Adipose tissue (tissue), 3 donors: ENCODE data around the gene CD7. TPM values are rescaled to one million over a fixed set of nuclear protein-coding genes. Genes with fewer than 3 reads are reported as not detected.
"Not testable (repeated sequence)": the region's sequence is repeated elsewhere in the genome, so short reads cannot be mapped to it uniquely, and the experiment has no call there.

Experiments used
- H3K27ac ChIP-seq: one replicate; pipeline ENCODE4 v1.5.1; 2013; ENCODE audit warnings: low read depth, low read length
- WGBS, 3 donors: extraction: QIAGEN DNeasy Blood & Tissue Kit; methylation state at CpG; one replicate each; pipeline ENCODE4 v1.1.7; 2013; 5-methylcytosine and 5-hydroxymethylcytosine counted together
- polyA plus RNA-seq, 3 donors: library from polyadenylated mRNA; stranded (reverse); fragments of 200-250 nt; gene quantifications; one replicate each; pipeline ENCODE4 v1.2.3, GENCODE V29; 2013
- donor health status: healthy with polysubstance abuse.
- donor health status: Bipolar disorder and iron deficiency.
- donor health status: healthy.

CD7 gene
- polyA plus RNA-seq = 1 to 10 TPM; 1.6 to 4.7 (median 1.6) TPM

- WGBS, 3 donors = 75 to 80% (median 76%) methylated on average over 25 to 26 of the region's 26 CpGs
- H3K27ac ChIP-seq = no peak within 1 kb of the TSS
These were observed at the start of gene CD7 for GRCh38 chr17:82317394-82318168. Gene CD7, minus strand, starts transcription at chr17:82317608. Its CDS starts 113 bp downstream, at chr17:82317495.

- no peak overlapping the region for H3K27ac ChIP-seq
- 69 to 85% (median 81%) methylated on average over 7 of the region's 7 CpGs for WGBS, 3 donors
These were observed 49.3 kb upstream of the CD7 start for GRCh38 chr17:82366749-82367148.

GRCh38 chr17:82365606-82366295, 48.3 kb upstream of the CD7 start:
- no peak overlapping the region for H3K27ac ChIP-seq
- 80 to 84% (median 82%) methylated on average over 6 of the region's 6 CpGs for WGBS, 3 donors

- 90 to 99% (median 98%) methylated on average over 6 of the region's 6 CpGs for WGBS, 3 donors
- no peak overlapping the region for H3K27ac ChIP-seq
These were observed 44.7 kb upstream of the CD7 start for GRCh38 chr17:82361885-82362633.

GRCh38 chr17:82359451-82360074, 42.2 kb upstream of the CD7 start:
- 56 to 88% (median 81%) methylated on average over 1 of the region's 1 CpG for WGBS, 3 donors

GRCh38 chr17:82358465-82359350, 41.3 kb upstream of the CD7 start, which contains the start of gene TEX19:
Gene TEX19, plus strand, starts transcription at chr17:82359247. Its CDS starts 2,904 bp downstream, at chr17:82362151.
- no peak within 1 kb of the TSS for H3K27ac ChIP-seq
- 64 to 74% (median 65%) methylated on average over 21 of the region's 21 CpGs for WGBS, 3 donors

More at GRCh38 chr17:82359451-82360074, 42.2 kb upstream of the CD7 start:
- H3K27ac ChIP-seq = not testable (repeated sequence)

DNA sequence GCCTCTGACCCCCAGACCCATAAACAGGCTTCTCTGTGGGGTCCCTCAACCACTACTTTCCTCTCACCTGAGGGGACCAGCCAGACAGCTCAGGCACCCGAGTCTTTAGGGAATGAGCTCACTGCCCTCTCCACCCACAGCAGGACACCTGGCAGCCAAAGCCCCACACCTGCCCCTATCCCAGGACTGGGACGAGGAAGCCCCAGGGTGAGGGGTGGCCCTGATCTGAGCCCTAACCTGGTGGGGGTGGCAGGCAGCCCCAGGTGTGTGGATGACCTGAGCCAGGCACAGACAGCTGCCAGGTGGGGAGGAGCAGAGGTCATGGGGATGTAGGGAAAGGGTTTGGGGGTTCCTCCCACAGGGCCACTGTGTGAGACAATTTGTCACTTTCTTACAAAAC, 40.0 kb upstream of the CD7 start:
- no peak overlapping the region for H3K27ac ChIP-seq
- 21 to 86% (median 79%) methylated on average over 2 of the region's 2 CpGs for WGBS, 3 donors

GRCh38 chr17:82356845-82357355, 39.5 kb upstream of the CD7 start:
- H3K27ac ChIP-seq = no peak overlapping the region
- 36 to 62% (median 48%) methylated on average over 18 to 20 of the region's 20 CpGs for WGBS, 3 donors

GRCh38 chr17:82355770-82356427, 38.5 kb upstream of the CD7 start:
- no peak overlapping the region for H3K27ac ChIP-seq
- 63 to 79% (median 64%) methylated on average over 11 of the region's 11 CpGs for WGBS, 3 donors

DNA sequence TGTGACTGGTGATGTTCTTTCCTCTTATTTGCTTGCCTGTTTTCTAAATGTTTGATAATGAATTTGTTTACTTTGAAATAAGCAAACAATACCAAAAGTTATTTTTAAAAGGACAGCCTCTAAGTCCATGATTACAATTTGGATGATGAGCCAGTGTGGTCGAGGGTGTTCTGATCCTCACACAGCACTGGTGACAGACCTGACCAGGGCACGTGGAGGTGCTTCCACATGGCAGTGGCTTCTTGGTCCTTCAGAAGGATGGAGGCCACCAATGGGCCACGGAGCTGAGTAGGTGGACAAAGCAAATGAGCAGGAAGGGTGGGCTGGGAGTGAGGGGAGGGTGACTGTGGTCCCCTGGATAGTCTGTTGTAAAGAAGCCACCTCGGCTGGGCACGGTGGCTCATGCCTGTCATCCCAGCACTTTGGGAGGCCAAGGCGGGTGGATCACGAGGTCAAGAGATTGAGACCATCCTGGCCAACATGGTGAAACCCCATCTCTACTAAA, 37.4 kb upstream of the CD7 start:
- 90 to 91% (median 90%) methylated on average over 7 of the region's 7 CpGs for WGBS, 3 donors
- H3K27ac ChIP-seq = no peak overlapping the region

DNA sequence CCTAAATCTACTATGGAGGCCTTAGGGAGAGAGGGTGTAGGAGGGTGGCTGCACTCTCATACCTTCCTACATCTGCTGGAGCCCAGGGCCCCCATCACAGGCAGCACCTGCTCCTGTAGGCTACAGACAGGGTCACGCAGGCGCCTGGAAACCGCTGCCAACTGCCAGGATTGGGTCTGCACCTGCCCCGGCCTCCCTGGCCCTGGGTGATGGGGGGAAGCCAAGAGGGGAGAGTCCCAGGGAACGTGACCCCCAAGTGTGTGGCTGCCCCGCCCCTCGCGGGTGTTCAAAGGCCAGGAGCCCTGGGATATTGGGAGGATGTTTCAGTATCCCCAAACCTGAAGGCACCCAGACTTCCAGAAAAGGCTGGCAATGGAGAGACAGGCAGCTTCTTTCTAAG, 36.1 kb upstream of the CD7 start:
- WGBS, 3 donors = 85 to 89% (median 87%) methylated on average over 8 of the region's 8 CpGs
- H3K27ac ChIP-seq = no peak overlapping the region

DNA sequence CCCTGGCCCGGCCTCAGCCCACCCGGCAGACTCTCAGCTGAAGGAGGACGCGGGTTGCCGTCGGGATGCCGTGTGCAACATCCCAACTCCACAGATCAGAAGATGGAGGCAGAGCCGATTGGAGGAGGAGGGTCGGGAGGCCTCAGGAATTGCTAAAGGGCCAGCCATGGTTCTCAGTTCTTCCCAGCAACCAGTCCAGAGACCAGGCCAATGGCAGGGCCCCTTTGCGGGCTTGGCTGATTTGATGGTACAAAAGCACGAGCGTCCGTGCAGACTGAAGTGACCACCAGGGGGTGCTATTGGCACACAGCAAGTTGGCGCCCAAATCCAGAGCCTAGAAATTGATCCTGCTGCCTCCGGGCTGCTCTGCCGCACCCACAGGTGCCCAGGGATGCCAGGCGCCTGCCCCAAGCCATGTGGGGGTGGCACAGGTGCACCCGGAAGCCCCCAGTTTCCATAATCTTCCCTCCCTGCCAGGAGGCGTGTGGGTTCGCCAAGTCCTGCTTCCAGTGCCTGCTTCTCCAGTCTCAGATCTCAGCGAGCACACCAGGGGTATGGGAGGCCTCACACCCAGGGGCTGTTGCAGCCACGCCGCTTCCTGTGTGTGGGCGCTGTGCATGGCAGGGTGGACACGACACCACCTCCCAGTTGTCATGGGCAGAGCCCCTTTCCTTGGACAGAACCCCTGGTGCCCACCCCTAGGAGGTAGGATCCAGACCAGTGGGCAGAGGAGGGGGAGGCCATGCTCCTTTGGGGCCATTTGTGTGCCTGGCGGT, 34.5 kb upstream of the CD7 start:
- WGBS, 3 donors = 30 to 39% (median 38%) methylated on average over 26 of the region's 26 CpGs
- H3K27ac ChIP-seq = no peak overlapping the region

- 44 to 58% (median 57%) methylated on average over 21 of the region's 21 CpGs for WGBS, 3 donors
- no peak overlapping the region for H3K27ac ChIP-seq
These were observed 33.9 kb upstream of the CD7 start for GRCh38 chr17:82351254-82351712.

DNA sequence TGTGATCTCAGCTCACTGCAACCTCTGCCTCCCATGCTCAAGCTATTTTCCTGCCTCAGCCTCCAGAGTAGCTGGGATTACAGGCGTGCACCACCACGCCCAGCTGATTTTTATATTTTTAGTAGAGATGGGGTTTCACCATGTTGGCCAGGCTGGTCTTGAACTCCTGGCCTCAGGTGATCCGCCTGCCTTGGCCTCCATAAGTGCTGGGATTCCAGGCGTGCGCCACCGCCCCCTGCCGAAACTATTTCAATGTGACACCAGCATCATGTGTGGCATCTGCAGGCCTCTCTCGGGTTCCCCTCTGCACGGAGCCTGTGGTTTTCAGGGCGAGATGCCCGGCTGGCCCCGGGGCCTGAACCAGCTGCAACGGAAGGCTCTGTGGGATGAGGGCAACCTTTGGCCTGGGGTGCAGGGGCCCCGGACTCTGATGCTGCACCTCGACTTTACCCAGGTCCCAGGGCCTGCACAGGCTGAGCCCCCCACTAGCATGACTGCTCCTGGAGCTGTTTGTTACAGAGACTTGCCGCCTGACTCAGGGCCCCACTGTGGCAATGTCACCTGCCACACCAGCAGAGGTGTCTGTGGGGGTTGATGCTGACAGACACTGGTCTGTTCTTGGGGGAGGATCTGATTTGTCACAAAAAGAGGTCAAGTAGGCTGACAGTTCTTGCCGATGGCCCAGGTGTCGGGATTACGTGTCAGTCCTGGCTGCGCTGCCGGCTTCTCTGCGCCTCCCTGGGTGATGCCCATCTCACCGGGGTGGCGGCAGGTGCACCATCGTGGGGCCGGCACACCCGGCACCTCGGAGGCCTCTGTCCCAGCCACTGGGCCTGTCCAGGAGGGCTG, 33.0 kb upstream of the CD7 start:
- no peak overlapping the region for H3K27ac ChIP-seq
- 83 to 86% (median 84%) methylated on average over 28 of the region's 28 CpGs for WGBS, 3 donors

GRCh38 chr17:82349287-82349701, 31.9 kb upstream of the CD7 start:
- 31 to 45% (median 34%) methylated on average over 11 of the region's 11 CpGs for WGBS, 3 donors
- no peak overlapping the region for H3K27ac ChIP-seq
